ENCODE data around the gene PTOV1.

The PTOV1 gene

DNA sequence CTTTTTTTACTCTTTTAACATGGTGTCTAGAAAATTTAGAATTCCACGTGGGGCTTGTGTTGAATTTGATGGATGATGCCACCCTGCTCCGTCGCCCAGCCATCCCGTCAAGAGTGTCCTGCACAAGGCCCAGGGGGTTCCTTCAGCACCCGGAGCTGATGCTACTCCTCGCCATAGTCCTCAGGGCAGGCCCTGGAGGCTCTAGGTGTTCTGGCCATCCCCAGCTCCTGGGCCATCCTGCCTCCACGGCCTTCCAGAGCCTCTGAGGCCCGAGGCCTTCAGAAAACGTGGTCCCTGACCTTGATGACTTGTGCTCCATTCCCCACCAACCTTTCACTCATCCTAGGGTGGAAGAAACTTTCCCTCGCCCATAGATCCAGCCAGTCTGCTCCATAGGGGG is 22.9 kb downstream of the PTOV1 start (continued):
- TF ChIP-seq SALL2 (tag by site-specific recombination; IDR thresholded peaks at IDR 0.05; ENCODE audit: borderline replicate concordance) (no peak), TSHZ1 (tag by site-specific recombination; IDR thresholded peaks at IDR 0.05; ENCODE audit: borderline replicate concordance) (no peak), ZBTB6 (tag by site-specific recombination; IDR thresholded peaks at IDR 0.05) (no peak), GFI1B (tag by site-specific recombination; IDR thresholded peaks at IDR 0.05) (no peak), ZFP3 (tag by site-specific recombination; IDR thresholded peaks at IDR 0.05; ENCODE audit: low read depth) (no peak), GLIS1 (tag by site-specific recombination; IDR thresholded peaks at IDR 0.05) (no peak)

GRCh38 chr19:49874503-49875157 is 23.7 kb downstream of the PTOV1 start:
- TF ChIP-seq ZNF664 (tag by site-specific recombination; IDR thresholded peaks at IDR 0.05) (peak; percentile 86), ZNF248 (tag by site-specific recombination; IDR thresholded peaks at IDR 0.05) (no peak), ZSCAN16 (tag by site-specific recombination; IDR thresholded peaks at IDR 0.05) (peak; percentile 59; the same call in 1 of the 2 replicates), KLF17 (tag by site-specific recombination; IDR thresholded peaks at IDR 0.05) (no peak), ZNF792 (tag by site-specific recombination; IDR thresholded peaks at IDR 0.05) (no peak), ZNF488 (tag by site-specific recombination; IDR thresholded peaks at IDR 0.05) (no peak), ZNF768 (tag by site-specific recombination; IDR thresholded peaks at IDR 0.05) (peak; percentile 89; the same call in 1 of the 2 replicates), HOXC10 (CRISPR knock-in tag; IDR thresholded peaks at IDR 0.05) (no peak), ZNF626 (tag by site-specific recombination; IDR thresholded peaks at IDR 0.05) (no peak)
- TF ChIP-seq, protein P1, sequence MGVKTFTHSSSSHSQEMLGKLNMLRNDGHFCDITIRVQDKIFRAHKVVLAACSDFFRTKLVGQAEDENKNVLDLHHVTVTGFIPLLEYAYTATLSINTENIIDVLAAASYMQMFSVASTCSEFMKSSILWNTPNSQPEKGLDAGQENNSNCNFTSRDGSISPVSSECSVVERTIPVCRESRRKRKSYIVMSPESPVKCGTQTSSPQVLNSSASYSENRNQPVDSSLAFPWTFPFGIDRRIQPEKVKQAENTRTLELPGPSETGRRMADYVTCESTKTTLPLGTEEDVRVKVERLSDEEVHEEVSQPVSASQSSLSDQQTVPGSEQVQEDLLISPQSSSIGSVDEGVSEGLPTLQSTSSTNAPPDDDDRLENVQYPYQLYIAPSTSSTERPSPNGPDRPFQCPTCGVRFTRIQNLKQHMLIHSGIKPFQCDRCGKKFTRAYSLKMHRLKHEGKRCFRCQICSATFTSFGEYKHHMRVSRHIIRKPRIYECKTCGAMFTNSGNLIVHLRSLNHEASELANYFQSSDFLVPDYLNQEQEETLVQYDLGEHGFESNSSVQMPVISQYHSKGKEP (tag by site-specific recombination; IDR thresholded peaks at IDR 0.05): no peak
- TF ChIP-seq, protein P2, sequence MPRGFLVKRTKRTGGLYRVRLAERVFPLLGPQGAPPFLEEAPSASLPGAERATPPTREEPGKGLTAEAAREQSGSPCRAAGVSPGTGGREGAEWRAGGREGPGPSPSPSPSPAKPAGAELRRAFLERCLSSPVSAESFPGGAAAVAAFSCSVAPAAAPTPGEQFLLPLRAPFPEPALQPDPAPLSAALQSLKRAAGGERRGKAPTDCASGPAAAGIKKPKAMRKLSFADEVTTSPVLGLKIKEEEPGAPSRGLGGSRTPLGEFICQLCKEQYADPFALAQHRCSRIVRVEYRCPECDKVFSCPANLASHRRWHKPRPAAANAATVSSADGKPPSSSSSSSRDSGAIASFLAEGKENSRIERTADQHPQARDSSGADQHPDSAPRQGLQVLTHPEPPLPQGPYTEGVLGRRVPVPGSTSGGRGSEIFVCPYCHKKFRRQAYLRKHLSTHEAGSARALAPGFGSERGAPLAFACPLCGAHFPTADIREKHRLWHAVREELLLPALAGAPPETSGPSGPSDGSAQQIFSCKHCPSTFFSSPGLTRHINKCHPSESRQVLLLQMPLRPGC (tag by site-specific recombination; IDR thresholded peaks at IDR 0.05): no peak
- POLR2A ChIA-PET: interaction anchor here (1.2 to 4.8 kb wide), 4 partner anchors 9 to 55 kb away, joined by 3 to 41 read pairs (median 14); partner anchors contain the start of genes ATF5, NUP62 and PTOV1

More at GRCh38 chr19:49874503-49875157, 23.7 kb downstream of the PTOV1 start:
- peaks cover 0 to 36% of the 10 kb centered on the region in 2 experiments; a peak in 2 of 3 replicates for H3K36me3 ChIP-seq (ENCODE audit: control insufficient read depth in 2 of 2, insufficient read depth in 1 of 2, low read length in 2 of 2)
- peaks cover 13% of the 10 kb centered on the region for H3K4me1 ChIP-seq (ENCODE audit: control insufficient read depth, insufficient read depth, low read length)
- peak overlapping the region; percentile 94; the same call in 1 of the 2 replicates for H3K27ac ChIP-seq (ENCODE audit: extremely low read depth, low read depth, low read length)
- H3K4me3 ChIP-seq (ENCODE audit: low read depth, low read length): no peak overlapping the region
- H3K9me3 ChIP-seq (ENCODE audit: control insufficient read depth, insufficient read depth, low read depth, low read length): no peaks in the 10 kb centered on the region
- CTCF ChIA-PET: no interaction called here

All from HEK293 (cell line).